Measurements from ENCODE around the gene SEPTIN1.
"Not testable (repeated sequence)": the region's sequence is repeated elsewhere in the genome, so short reads cannot be mapped to it uniquely, and the experiment has no call there.

SEPTIN1 gene

GRCh38 chr16:30342751-30343490 is 39.4 kb downstream of the SEPTIN1 start:
- no peak for DNase-seq

DNA sequence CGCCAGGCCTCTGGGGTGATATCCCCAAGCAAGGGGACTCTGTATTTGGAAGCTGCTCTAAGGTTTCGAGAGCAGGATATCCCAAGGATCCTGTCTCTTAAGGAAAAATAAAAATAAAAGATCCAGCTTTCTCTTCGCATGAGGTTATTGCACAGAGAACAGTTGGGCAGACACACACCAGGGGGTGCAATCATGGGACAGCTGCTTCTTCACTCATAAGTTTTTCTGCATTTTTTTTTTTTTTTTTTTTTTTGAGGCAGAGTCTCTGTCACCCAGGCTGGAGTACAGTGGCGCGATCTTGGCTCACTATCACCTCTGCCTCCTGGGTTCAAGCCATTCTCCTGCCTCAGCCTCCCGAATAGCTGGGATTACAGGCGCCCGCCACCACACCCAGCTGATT is 40.4 kb downstream of the SEPTIN1 start:
- DNase-seq = not testable (repeated sequence)

GRCh38 chr16:30340621-30341020 is 41.7 kb downstream of the SEPTIN1 start:
- peak in 17 of 58 donors; percentile 9 to 50 (median 31) for DNase-seq

GRCh38 chr16:30338715-30339114 is 43.6 kb downstream of the SEPTIN1 start:
- peak in 2 of 58 donors; percentile 39 to 48 for DNase-seq

DNA sequence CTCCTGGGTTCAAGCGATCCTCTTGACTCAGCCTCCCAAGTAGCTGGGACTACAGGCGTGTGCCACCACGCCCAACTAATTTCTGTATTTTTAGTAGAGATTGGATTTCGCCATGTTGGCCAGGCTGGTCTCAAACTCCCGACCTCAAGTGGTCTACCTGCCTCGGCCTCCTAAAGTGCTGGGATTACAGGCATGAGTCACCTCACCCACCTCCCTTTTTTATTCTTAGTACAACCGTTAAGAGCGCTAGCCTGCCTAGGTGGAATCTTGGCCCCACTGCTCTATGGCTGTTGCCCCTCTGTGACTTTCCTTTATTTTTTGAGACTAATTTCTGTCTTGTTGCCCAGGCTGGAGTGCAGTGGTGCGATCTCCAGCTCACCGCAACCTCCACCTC is 44.4 kb downstream of the SEPTIN1 start:
- DNase-seq = not testable (repeated sequence)

DNA sequence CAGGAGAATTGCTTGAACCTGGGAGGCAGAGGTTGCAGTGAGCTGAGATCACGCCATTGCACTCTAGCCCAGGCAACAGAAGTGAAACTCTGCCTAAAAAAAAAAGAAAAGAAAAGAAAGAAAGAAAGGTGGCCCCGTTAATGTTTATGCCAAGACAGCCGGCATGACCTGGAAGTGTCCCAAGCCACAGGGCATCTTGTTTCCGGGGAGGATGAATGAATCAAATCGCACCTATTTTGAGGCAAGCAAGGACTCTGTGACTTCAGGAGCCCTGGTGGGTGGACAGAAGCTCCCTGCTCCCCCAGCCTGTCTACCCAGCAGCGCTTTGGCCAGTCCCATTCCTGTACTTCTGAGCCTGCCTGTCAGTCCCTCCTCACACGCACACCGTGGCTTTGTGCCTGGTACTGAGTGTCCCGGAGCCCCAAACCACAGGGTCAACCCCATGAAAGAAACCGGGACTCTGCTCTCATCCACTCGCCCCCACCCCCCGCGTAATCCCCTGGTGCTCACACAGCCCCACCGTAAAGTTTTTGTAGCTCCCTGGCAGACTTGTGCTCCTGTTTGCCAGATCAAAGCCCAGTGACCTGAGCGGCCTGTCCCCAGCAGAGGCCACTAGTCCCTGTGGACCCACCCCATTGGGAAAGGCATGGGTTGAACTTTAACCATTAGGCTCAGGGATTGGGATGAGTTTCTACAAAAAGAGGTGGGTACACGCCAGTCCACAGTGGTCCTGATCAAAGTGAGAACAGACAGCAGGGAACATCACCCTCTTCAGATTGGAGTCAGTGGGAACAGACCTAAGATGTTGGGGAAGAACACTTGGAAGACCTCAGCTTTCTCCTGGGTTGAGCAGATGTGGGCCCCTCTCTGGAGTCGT is 46.5 kb downstream of the SEPTIN1 start:
- peak in 2 of 58 donors; percentile 19 to 25 for DNase-seq

DNA sequence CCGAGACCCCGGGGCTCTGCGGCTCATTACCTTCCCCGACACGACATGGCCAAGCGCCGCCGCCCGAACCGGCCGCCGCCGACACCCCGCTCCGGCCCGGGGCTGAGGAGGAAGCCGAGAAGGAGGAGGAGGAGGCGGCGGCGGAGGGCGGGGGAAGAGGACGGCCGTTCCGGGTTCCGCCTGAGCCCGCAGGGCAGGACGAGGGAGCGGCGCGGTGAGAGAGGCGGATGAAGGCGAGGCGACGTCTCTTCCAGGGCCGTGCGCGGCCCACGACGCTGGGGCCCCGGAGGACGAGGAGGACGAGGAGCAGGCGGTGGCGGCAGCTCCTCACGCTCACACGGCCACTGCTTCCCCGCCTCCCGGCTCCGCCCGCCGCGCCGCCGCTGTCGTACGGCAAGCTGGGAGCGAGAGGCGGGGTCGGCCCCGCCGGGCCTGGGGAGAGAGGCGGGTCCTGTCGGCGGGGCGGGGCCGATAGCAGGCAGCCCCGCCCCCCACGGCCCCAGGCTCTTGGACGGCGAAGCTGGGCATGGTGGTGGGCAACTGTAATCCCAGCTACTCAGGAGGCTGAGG is 47.2 kb downstream of the SEPTIN1 start:
- DNase-seq = peak in 54 of 58 donors; percentile 27 to 86 (median 70)

GRCh38 chr16:30334473-30334989 is 47.8 kb downstream of the SEPTIN1 start:
- peak in 13 of 58 donors; percentile 18 to 51 (median 26) for DNase-seq

Measured in anterior cingulate cortex (tissue), 58 donors.